OCI-LY3 (cell line): ENCODE data around the gene WFDC12.

Source experiments
- CTCF ChIP-seq: fragments of 200-600, 300-600 bp; sonication (generic); IDR thresholded peaks from 2 replicates; pipeline ENCODE4 v1.5.1; 2014; ENCODE audit warnings: antibody characterized with exemption, low read length, low read depth
- EZH2phosphoT487 ChIP-seq: fragments of 200-600 bp; shearing (Covaris generic); IDR thresholded peaks from 2 replicates; pipeline ENCODE4 v1.6.1; 2018; ENCODE audit warnings: antibody characterized with exemption, mixed run types, low read depth

GRCh38 chr20:45080867-45081624, 43.2 kb downstream of the WFDC12 start:
- TF ChIP-seq CTCF (peak; percentile 40), EZH2phosphoT487 (no peak)
